Fibroblast of skin of right quadriceps (primary cell): ENCODE data around the gene PRKG2.

Experiments used
- DNase-seq: peaks from one replicate; pipeline ENCODE4 v3.0.0-alpha.2; 2013

PRKG2 gene

GRCh38 chr4:81217779-81218178 is 2.8 kb upstream of the PRKG2 start:
- DNase-seq = no peak

- DNase-seq = peak; percentile 13
Measured at GRCh38 chr4:81215931-81216330, 909 bp upstream of the PRKG2 start.

- peak; percentile 26 for DNase-seq
Measured at GRCh38 chr4:81214144-81214880, 710 bp downstream of the PRKG2 start.

DNA sequence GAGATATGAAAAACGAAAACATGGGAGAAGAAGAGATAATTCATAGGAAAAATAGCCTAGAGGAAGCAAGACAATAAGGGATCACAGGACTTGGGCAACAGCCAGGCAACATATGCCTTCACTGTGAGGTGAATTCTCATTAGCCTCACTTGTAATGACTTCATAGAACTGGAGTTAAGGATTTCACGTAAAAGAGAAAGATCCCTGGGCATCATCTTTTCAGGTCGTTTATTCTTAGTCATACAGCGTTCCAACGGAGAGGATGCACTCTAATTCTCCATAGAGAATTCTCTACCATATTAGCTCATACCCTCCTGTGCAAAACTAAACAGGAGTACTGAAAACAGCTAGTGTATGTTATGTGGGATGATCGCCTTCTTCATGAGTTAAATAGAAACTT is 1.4 kb downstream of the PRKG2 start:
- peak; percentile 27 for DNase-seq

- DNase-seq = no peak
Measured at GRCh38 chr4:81211956-81212355, 3.1 kb downstream of the PRKG2 start.

DNA sequence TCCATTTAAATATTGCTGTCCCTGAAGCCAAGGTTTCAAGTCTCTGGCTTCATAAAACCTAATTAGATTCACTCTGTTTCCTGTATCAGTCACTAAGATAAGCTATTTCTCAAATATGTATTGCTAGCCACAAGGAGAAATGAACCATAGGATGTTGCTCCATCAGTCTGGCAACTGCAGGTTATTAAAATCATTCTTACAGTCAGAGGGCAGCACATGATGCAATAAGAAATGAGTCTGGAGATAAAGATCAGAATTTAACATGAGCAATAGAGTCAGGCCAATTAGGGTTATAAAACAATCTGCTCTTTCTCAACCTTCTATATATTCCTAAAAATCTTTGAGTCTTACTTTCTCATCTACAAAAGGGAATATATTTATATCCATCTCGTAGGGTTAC is 7.2 kb downstream of the PRKG2 start:
- peak; percentile 95 for DNase-seq

DNA sequence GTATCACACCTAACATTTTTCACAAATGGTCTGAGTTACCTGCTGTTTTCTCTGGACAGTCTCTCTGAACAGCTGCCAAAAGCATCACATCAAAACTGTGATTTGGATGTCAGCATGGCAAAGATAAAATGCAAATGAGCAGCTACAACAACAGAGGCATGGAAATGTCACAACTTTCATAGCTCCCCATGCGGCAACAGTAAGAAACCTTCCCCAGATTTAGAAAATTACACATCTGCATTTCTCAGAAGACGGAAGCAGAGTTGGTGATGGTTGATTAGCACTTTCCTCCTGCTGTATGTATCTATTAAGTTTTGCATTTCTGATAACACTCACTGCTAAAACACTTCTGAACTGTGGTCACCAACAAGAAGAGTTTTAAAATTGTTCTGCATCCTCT is 9.7 kb downstream of the PRKG2 start:
- DNase-seq = no peak

- no peak for DNase-seq
Measured at GRCh38 chr4:81204571-81204970, 10.5 kb downstream of the PRKG2 start.

- DNase-seq = no peak
Measured at GRCh38 chr4:81199831-81200230, 15.2 kb downstream of the PRKG2 start.

DNA sequence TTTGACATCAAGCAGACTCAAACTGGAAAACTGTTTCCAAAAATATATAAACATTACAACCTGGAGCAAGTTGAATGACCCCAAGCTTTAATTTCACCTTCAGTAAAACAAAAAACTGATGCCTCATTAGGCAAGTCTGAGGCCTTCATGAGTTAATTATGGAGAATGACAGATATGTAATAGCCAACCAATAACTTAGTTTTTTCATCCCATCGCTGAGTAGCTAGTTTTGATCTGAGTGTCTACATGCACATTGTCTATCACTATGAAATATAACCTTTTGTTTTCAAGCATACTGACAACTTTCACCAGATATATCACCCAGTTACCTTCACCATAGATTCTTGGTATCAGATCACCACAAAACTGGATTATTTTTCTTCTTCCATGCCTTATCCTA is 16.4 kb downstream of the PRKG2 start:
- DNase-seq = no peak

- peak; percentile 12 for DNase-seq
Measured at GRCh38 chr4:81197864-81198524, 17.0 kb downstream of the PRKG2 start.

- DNase-seq = no peak
Measured at GRCh38 chr4:81196126-81196650, 18.8 kb downstream of the PRKG2 start.

DNA sequence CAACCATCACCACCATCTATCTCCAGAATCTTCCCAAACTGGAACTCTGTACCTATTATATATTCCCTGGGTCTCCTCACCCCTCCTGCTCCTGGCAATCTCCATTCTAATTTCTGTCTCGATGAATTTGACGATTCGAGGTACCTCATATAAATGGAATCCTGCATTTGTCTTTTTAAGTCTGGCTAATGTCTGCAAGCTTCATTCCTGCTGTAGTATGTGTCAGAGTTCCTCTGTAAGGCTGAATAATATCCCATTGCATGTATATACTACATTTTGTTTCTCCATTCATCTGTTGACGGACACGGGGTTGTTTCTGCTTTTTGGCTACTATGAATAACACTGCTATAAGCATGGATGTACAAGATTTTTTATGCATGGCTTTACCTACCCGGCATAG is 19.5 kb downstream of the PRKG2 start:
- peak; percentile 54 for DNase-seq

- peak; percentile 24 for DNase-seq
Measured at GRCh38 chr4:81194286-81194685, 20.7 kb downstream of the PRKG2 start.

- peak; percentile 39 for DNase-seq
Measured at GRCh38 chr4:81180916-81181315, 34.1 kb downstream of the PRKG2 start.

GRCh38 chr4:81179326-81179725 is 35.7 kb downstream of the PRKG2 start:
- no peak for DNase-seq

GRCh38 chr4:81173213-81173612 is 41.8 kb downstream of the PRKG2 start:
- DNase-seq = no peak

DNA sequence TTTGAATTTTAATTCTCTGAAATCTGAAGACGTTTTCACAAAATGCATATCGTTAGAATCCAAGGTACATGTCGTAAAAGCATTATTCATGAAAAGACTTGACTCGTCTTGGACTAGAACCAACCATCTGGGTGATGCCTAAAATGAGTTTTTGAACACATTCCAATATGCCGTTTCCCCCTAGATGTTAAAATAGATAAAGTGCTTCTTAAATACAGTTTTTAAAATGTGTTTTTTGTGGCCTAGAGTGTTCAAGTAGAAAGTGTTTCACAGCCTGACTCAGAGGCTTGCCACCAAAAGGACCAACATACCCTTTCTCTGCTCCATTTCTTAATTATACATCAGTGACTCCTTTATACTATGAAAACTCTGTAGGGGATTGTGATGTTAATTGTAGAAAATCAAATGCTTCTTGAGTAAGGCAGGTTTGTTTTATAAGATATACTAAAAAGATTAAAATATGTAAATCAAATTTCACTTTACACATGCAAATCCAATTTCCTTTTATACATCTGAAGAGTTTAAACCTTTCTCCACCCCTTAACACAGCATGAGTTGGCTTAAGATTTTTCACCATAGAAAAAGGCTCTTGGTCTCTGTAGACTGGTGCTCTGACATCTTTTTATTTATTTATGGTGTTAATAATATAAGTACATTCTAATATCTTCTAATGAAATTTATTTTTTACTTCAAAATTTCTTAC is 48.4 kb downstream of the PRKG2 start:
- peak; percentile 86 for DNase-seq

GRCh38 chr4:81165861-81166430 is 49.1 kb downstream of the PRKG2 start:
- peak; percentile 83 for DNase-seq

- peak; percentile 65 for DNase-seq
Measured at GRCh38 chr4:81164623-81165416, 50.2 kb downstream of the PRKG2 start.

- DNase-seq = no peak
Measured at GRCh38 chr4:81164126-81164525, 50.9 kb downstream of the PRKG2 start.

- DNase-seq = no peak
Measured at GRCh38 chr4:81162752-81163458, 52.1 kb downstream of the PRKG2 start.
